PFSK-1 (cell line): ENCODE measurements around the gene PCNT.

Experiments
- POLR2AphosphoS5 ChIP-seq: IDR thresholded peaks from 2 replicates; pipeline ENCODE4 v1.6.1; 2012; ENCODE audit warnings: low read depth, mild to moderate bottlenecking, control low read depth, low read length, moderate library complexity
- SIN3A ChIP-seq: IDR thresholded peaks from 2 replicates; pipeline ENCODE4 v1.6.1; 2012; ENCODE audit warnings: mild to moderate bottlenecking, low read length, moderate library complexity, borderline replicate concordance; ENCODE audit not compliant: insufficient read depth
- TAF1 ChIP-seq: IDR thresholded peaks from 2 replicates; pipeline ENCODE4 v1.6.1; 2012; ENCODE audit warnings: low read length, control low read depth, borderline replicate concordance; ENCODE audit not compliant: insufficient read depth
- TF ChIP-seq, protein P1 (sequence below), 2 experiments: IDR thresholded peaks; 2 replicates each; pipeline versions ENCODE4 v1.6.1 to v1.8.0; 2011 to 2012; ENCODE audit warnings: low read depth in 2 of 2, low read length in 2 of 2, control low read depth in 1 of 2, inconsistent platforms in 1 of 2, mild to moderate bottlenecking in 1 of 2, moderate library complexity in 1 of 2; ENCODE audit not compliant: insufficient read depth in 1 of 2

DNA sequence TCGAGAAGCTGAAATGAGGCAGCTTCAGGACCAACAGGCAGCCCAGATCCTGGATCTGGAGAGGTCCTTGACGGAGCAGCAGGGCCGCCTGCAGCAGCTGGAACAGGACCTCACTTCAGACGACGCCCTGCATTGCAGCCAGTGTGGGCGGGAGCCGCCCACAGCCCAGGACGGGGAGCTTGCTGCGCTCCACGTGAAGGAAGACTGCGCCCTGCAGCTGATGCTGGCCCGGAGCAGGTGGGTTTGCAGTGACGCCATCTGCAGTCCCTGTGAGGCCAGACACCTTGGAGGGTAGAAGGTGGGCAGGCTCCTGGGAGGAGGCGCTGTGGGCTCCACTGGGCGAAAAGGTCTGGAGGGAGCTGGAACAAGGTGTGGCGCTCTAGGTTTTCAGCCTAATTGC lies 39.7 kb downstream of the PCNT start:
- no peak for TF ChIP-seq TAF1
- no peak for TF ChIP-seq POLR2AphosphoS5
- no peak for TF ChIP-seq SIN3A
- TF ChIP-seq, protein P1, sequence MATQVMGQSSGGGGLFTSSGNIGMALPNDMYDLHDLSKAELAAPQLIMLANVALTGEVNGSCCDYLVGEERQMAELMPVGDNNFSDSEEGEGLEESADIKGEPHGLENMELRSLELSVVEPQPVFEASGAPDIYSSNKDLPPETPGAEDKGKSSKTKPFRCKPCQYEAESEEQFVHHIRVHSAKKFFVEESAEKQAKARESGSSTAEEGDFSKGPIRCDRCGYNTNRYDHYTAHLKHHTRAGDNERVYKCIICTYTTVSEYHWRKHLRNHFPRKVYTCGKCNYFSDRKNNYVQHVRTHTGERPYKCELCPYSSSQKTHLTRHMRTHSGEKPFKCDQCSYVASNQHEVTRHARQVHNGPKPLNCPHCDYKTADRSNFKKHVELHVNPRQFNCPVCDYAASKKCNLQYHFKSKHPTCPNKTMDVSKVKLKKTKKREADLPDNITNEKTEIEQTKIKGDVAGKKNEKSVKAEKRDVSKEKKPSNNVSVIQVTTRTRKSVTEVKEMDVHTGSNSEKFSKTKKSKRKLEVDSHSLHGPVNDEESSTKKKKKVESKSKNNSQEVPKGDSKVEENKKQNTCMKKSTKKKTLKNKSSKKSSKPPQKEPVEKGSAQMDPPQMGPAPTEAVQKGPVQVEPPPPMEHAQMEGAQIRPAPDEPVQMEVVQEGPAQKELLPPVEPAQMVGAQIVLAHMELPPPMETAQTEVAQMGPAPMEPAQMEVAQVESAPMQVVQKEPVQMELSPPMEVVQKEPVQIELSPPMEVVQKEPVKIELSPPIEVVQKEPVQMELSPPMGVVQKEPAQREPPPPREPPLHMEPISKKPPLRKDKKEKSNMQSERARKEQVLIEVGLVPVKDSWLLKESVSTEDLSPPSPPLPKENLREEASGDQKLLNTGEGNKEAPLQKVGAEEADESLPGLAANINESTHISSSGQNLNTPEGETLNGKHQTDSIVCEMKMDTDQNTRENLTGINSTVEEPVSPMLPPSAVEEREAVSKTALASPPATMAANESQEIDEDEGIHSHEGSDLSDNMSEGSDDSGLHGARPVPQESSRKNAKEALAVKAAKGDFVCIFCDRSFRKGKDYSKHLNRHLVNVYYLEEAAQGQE (IDR thresholded peaks at IDR 0.05; ENCODE audit: insufficient read depth in 1 of 2, low read depth in 2 of 2, low read length in 2 of 2) = no peak
